ENCODE measurements around the gene ELF4. TPM values are rescaled to one million over a fixed set of nuclear protein-coding genes. Genes with fewer than 3 reads are reported as not detected.
A peak's percentile ranks its signal among the peaks of the same experiment; 100 is the strongest.

ELF4 gene
- total RNA-seq, 1 donor from 2014 or later: 31.2 TPM

DNA sequence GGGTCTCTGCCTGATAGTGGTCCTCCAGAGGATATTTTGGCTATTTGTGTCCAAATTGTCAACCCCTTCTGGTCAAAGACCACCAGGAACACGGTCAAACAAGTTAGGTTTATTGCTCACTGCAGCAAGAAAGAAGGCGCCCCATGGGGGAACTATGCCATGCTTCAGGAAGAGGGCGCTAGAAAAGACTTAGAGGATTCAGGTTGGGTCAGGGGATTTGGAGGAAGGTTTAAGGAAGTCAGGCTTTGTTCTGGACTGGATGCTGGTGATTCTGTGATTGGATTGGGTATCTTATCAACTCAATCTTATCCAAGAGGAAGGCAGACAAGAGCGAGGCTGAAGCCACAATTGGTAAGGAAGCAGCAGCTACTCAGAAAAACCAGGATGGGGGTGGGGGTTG, 14.3 kb upstream of the ELF4 start:
- Mint-ChIP-seq H3K27ac (ENCODE audit: unreplicated experiment) (no peak overlapping the region), H3K4me3 (ENCODE audit: unreplicated experiment) (no peak overlapping the region), H3K9me3 (ENCODE audit: unreplicated experiment) (no peaks in the 10 kb centered on the region), H3K27me3 (ENCODE audit: low read depth, unreplicated experiment) (no peaks in the 10 kb centered on the region), H3K36me3 (ENCODE audit: low read depth, unreplicated experiment) (peaks cover 8% of the 10 kb centered on the region), H3K4me1 (ENCODE audit: low read depth, unreplicated experiment) (no peaks in the 10 kb centered on the region)
- peak; percentile 72 for FAIRE-seq
- Histone ChIP-seq H3K4me2 (ENCODE audit: low read length) (no peak overlapping the region), H3K9me3 (ENCODE audit: insufficient read depth, low read depth, low read length) (no peaks in the 10 kb centered on the region), H4K20me1 (ENCODE audit: insufficient read depth, low read length) (no peaks in the 10 kb centered on the region), H2AFZ (ENCODE audit: low read depth, low read length) (no peak overlapping the region), H3K27ac (ENCODE audit: low read depth, low read length) (no peak overlapping the region), H3K4me3 (ENCODE audit: insufficient read depth, low read depth, low read length) (no peak overlapping the region), H3K79me2 (ENCODE audit: insufficient read depth, low read length) (no peaks in the 10 kb centered on the region), H3K4me1 (ENCODE audit: insufficient read depth, low read length) (peaks cover 8% of the 10 kb centered on the region), H3K9ac (ENCODE audit: low read length) (no peak overlapping the region), H3K27me3 (ENCODE audit: insufficient read depth, low read length) (no peaks in the 10 kb centered on the region), H3K36me3 (ENCODE audit: insufficient read depth, low read length) (peaks cover 8% of the 10 kb centered on the region)
- no peak for DNase-seq (ENCODE audit: low read depth)
- TF ChIP-seq EZH2 (IDR thresholded peaks at IDR 0.05; ENCODE audit: insufficient read depth, low read length): no peak
- TF ChIP-seq, protein P1, sequence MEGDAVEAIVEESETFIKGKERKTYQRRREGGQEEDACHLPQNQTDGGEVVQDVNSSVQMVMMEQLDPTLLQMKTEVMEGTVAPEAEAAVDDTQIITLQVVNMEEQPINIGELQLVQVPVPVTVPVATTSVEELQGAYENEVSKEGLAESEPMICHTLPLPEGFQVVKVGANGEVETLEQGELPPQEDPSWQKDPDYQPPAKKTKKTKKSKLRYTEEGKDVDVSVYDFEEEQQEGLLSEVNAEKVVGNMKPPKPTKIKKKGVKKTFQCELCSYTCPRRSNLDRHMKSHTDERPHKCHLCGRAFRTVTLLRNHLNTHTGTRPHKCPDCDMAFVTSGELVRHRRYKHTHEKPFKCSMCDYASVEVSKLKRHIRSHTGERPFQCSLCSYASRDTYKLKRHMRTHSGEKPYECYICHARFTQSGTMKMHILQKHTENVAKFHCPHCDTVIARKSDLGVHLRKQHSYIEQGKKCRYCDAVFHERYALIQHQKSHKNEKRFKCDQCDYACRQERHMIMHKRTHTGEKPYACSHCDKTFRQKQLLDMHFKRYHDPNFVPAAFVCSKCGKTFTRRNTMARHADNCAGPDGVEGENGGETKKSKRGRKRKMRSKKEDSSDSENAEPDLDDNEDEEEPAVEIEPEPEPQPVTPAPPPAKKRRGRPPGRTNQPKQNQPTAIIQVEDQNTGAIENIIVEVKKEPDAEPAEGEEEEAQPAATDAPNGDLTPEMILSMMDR (IDR thresholded peaks at IDR 0.05; ENCODE audit: insufficient read depth, low read depth, low read length): no peak

DNA sequence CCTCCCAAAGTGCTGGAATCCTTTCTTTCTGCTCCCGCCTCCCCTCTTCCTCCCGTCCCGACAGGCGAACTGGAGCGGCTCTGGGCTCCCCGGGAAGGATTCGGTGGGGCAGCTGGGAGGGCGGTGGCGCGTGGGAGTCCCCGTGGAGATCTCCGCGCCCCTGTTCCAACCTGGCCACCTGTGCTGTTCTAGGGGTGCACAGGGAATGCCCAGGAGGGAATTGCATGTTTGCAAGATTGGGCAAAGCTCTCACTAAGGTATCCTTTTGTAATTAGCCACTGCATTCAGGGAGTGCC, 11.2 kb upstream of the ELF4 start:
- Histone ChIP-seq H3K27ac (ENCODE audit: low read depth, low read length) (no peak overlapping the region), H3K27me3 (ENCODE audit: insufficient read depth, low read length) (no peaks in the 10 kb centered on the region), H3K4me3 (ENCODE audit: insufficient read depth, low read depth, low read length) (no peak overlapping the region), H3K4me1 (ENCODE audit: insufficient read depth, low read length) (peaks cover 26% of the 10 kb centered on the region), H3K9me3 (ENCODE audit: insufficient read depth, low read depth, low read length) (no peaks in the 10 kb centered on the region), H3K9ac (ENCODE audit: low read length) (peak overlapping the region; percentile 67), H3K4me2 (ENCODE audit: low read length) (peak overlapping the region; percentile 82), H4K20me1 (ENCODE audit: insufficient read depth, low read length) (no peaks in the 10 kb centered on the region), H3K36me3 (ENCODE audit: insufficient read depth, low read length) (no peaks in the 10 kb centered on the region), H3K79me2 (ENCODE audit: insufficient read depth, low read length) (no peaks in the 10 kb centered on the region), H2AFZ (ENCODE audit: low read depth, low read length) (peak overlapping the region; percentile 18)
- peaks cover 13% of the 10 kb centered on the region for H3K4me1 Mint-ChIP-seq (ENCODE audit: low read depth, unreplicated experiment)
- no peaks in the 10 kb centered on the region for H3K27me3 Mint-ChIP-seq (ENCODE audit: low read depth, unreplicated experiment)
- TF ChIP-seq, protein P1 (IDR thresholded peaks at IDR 0.05; ENCODE audit: insufficient read depth, low read depth, low read length): no peak
- no peak for TF ChIP-seq EZH2 (IDR thresholded peaks at IDR 0.05; ENCODE audit: insufficient read depth, low read length)
- DNase-seq (ENCODE audit: low read depth) (no peak), FAIRE-seq (no peak)
- H3K27ac Mint-ChIP-seq (ENCODE audit: unreplicated experiment): no peak overlapping the region
- H3K36me3 Mint-ChIP-seq (ENCODE audit: low read depth, unreplicated experiment): peaks cover 2% of the 10 kb centered on the region
- H3K4me3 Mint-ChIP-seq (ENCODE audit: unreplicated experiment): no peak overlapping the region
- no peaks in the 10 kb centered on the region for H3K9me3 Mint-ChIP-seq (ENCODE audit: unreplicated experiment)

DNA sequence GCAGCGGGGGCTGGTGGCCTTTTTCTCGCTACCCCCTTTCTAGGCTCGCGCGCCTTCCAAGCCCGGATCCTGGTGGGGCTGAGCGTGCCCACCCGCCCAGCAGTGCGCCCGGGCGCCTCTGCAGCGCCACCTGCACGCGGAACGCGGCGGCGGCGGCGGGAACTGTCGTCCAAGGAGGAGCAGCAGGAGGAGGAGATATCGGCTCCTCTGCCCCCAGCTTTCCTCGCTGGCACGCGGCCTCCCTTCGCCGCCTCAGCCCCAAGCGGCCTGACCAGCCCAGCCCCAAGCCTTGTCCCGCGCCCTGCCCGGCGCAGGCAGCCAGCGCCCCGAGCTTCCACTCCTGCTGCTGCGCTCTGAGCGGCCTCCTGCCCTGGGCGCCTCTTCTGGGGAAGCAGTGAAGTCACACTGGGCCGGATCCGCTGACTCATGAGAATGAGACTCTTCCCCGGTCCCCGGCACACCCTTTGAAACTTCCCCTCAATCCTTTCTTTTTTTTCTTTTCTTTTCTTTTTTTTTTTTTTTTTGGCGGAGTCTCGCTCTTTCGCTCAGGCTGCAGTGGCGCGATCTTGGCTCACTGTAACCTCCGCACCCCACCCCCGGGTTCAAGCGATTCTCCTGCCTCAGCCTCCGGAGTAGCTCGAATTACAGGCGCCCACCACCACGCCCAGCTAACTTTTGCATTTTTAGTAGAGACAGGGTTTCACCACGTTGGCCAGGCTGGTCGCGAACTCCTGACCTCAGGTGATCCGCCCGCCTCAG, 10.6 kb upstream of the ELF4 start:
- Histone ChIP-seq H3K9ac (ENCODE audit: low read length) (peak overlapping the region; percentile 67), H3K79me2 (ENCODE audit: insufficient read depth, low read length) (no peaks in the 10 kb centered on the region), H3K4me3 (ENCODE audit: insufficient read depth, low read depth, low read length) (peak overlapping the region; percentile 33), H4K20me1 (ENCODE audit: insufficient read depth, low read length) (no peaks in the 10 kb centered on the region), H3K4me2 (ENCODE audit: low read length) (peak overlapping the region; percentile 82), H3K4me1 (ENCODE audit: insufficient read depth, low read length) (peaks cover 26% of the 10 kb centered on the region), H2AFZ (ENCODE audit: low read depth, low read length) (peak overlapping the region; percentile 41), H3K36me3 (ENCODE audit: insufficient read depth, low read length) (no peaks in the 10 kb centered on the region), H3K9me3 (ENCODE audit: insufficient read depth, low read depth, low read length) (no peaks in the 10 kb centered on the region), H3K27ac (ENCODE audit: low read depth, low read length) (peak overlapping the region; percentile 38), H3K27me3 (ENCODE audit: insufficient read depth, low read length) (no peaks in the 10 kb centered on the region)
- Mint-ChIP-seq H3K27ac (ENCODE audit: unreplicated experiment) (peak overlapping the region; percentile 75), H3K4me3 (ENCODE audit: unreplicated experiment) (peak overlapping the region; percentile 8), H3K4me1 (ENCODE audit: low read depth, unreplicated experiment) (peaks cover 13% of the 10 kb centered on the region), H3K9me3 (ENCODE audit: unreplicated experiment) (no peaks in the 10 kb centered on the region), H3K27me3 (ENCODE audit: low read depth, unreplicated experiment) (no peaks in the 10 kb centered on the region), H3K36me3 (ENCODE audit: low read depth, unreplicated experiment) (peaks cover 2% of the 10 kb centered on the region)
- DNase-seq (ENCODE audit: low read depth): peak; percentile 62
- TF ChIP-seq, protein P1 (IDR thresholded peaks at IDR 0.05; ENCODE audit: insufficient read depth, low read depth, low read length): no peak
- FAIRE-seq: no peak
